GM19351 (cell line): ENCODE results near the gene INPP5A.
"Not testable (repeated sequence)": the region's sequence is repeated elsewhere in the genome, so short reads cannot be mapped to it uniquely, and the experiment has no call there.

Experiments used
- ATAC-seq: cut with Tn5 transposase; IDR thresholded peaks from one replicate; pipeline ENCODE4 v1.9.1; 2021; ENCODE audit warnings: mild to moderate bottlenecking, moderate library complexity; ENCODE audit not compliant: unreplicated experiment

INPP5A gene

DNA sequence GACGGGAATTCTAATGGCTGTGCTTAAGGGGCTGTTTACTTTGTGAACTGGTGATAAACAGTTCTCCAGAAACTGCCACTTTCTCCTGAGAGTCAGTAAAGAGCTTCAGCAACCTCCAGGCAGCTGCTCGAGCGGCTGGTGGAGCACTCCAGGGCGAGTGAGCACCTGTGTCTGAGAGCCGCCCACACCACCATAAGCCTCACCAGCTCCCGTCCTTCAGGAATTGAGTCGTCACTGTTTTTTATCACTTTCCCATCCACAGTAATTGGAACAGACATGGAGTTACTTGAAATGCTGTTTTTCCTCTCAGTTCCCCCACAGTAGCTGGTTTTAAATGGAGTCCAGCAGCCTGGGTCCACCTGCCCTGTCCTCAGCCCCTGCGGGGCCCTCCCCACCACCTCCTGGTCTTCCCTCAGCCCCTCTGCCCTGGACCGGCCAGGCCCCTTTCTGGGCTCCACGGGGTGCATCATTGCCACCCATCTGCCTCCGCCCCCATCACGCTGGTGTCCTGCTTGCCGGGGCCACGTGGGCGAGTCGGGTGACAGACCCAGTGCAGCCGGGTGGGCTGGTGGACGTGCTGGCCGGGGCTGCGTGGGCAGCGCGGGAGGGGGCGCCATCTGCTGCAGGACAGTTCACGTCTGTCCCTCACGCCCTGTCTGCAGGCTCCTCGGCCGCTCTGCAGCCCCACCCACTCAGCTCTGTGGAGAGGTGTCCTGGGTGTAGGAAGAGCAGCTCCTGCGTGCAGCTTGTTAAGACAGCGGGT is 192.4 kb downstream of the INPP5A start:
- no peak for ATAC-seq

DNA sequence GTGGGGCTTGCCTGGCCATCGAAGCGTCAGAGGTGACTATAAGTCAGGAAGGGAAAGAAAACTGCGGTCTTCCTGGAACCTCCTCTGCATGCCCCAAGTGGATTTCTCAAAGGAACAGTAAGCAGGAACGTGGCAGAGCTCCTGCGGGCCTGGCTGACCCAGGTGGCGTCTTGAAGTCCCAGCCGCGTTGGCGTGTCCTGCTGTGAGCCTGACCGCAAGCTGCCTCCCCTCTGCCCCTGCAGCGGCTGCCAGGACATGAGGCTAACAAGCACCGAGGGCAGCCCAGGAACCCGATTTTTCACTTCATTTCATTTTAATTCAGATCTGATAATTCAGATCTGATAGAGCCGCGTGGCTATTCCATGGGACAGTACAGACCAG is 193.0 kb downstream of the INPP5A start:
- ATAC-seq, result no peak

DNA sequence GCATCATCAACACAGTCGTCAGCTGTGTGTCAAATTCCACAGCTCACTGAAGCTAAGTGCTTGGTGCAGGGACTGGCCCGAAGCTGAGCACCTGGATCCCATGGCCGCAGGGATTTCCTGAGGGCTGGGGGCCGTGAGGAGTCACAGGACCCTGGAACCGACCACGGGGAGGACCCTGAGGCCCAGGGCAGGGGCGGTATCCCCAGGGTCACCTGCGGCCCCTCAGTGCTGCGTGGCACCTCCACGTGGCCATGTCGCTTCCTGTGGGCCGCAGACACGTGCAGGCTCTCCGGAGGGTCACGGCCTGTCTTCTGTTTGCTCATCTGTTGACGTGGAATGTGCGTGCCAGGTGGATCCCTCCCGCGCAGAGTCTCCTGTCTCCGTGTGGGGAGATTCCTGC is 194.9 kb downstream of the INPP5A start:
- ATAC-seq, result no peak

DNA sequence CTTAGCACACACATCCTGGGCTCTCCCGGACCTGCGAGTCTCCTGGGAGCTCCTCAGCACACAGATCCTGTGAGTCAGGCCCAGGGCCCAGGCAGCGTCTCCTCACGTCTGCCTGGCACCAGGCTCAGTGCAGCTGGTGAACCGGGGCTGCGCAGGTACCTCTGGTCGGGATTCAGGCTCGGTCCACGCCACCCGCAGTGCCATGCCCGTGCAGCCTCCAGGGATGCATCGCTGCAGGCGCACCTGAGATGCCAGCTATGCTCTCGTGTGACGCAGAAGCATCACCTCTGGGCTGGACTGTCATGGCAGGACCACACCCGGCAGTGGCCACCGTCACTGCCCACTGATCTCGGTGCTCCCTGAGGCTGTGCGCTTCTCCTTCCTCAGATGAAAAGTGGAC is 196.3 kb downstream of the INPP5A start:
- no peak for ATAC-seq

DNA sequence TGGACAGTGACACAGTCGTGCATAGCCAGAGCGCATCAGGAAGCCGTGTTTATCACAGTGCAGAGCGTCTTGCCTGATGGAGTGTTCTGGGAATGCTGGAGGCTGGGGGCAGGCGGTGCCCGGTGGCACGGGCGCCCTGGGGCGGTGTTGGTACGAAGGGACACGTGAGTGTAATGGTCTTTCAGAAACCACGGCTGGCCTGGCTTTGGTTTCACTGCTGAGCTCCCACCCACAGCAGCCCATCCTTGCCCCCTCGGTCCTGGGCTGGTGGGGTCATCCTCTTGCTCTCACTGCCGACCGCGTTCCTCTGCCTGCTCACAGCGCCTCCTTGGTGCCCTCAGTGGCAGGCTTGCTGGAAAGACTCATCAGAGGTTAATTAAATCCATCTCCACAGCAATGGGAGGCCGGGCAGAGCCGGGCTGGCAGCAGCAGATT is 197.8 kb downstream of the INPP5A start:
- no peak for ATAC-seq

DNA sequence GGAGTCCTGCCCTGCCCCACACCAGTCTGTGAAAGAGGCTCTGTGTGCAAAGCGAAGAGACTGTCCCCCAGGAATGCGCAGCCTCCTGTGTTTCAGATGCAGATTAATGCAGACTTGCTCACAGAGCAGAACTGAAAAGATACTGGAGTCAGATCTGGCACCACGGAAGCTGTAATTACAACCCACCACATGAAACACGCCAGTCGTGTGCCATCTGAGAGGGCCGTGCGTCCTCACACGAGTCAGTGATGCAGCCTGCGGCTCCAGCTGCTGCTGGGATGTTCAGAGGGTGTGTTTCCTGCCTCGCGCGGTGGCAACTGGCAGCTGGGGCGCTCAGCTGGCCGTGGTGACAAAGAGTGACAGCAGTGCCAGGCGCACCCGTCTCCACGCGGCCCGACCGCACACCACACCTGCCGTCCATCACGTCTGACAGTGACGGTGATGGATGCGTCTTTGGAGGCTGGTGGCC is 198.4 kb downstream of the INPP5A start:
- ATAC-seq, result no peak

DNA sequence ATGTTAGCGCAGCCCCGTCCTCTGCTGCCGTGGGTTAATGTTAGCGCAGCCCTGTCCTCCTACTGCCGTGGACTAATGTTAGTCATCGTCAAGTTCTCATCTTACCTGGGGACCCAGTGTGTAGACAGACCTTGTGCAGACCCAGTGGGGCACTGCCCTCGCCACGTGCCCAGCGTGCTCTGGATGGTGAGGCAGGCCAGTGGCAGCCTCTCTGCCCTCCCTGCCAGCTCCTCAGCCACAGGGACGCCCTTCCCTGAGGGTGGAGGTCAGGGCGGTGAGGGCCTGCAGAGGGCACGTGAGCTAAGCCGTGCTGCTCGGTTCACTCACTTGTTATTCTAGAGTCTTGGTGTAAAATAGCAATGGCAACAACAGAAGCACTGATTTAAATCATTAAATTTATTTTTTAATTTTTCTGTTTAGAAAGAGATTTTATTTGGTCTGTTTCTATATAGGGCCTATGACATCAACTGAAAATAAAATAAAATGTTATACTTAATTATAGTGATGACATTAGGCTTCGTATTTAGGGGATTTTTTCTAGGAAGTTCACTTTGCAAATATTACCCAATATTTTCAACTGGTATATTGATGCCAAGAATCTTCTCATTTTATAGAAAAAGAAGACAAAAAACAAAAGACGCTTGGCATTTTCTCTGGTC is 199.9 kb downstream of the INPP5A start:
- ATAC-seq, result no peak

DNA sequence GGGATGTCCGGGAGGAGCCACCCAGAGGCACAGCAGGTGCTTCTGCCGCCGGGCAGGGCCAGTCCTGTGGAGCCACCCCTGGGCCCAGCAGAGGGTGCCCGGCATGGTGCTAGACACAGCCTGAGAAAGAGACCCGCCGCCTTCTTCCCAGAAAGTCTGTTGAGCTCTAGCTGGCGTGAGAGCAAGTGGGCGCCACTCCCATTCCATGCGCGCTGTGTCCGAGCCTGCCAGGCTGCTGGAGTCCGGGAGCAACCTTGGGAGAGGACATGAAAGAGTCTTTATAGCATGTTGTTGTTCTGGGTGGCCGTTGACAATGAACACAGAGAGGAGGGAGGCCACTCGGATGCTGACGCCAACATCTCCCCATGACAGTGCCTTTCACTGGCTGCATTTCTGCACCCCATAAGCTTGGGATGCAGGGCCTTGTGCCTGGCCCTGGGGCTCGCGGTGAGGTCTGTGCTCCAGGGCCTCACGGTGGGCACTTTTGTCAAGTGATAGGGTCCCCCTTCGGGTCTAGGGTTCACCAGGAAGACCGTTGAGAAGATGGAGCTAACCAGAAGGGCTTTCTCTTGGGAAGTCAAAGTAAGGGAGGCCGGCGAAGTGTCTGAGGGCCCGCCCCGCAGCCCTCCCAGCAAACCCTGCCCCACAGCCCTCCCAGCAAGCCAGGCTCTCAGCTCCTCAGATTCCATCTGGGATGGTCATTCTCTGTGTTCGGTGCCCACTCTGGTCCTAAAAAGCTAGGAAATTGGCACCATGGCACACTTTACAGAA is 201.1 kb downstream of the INPP5A start:
- ATAC-seq, result no peak

DNA sequence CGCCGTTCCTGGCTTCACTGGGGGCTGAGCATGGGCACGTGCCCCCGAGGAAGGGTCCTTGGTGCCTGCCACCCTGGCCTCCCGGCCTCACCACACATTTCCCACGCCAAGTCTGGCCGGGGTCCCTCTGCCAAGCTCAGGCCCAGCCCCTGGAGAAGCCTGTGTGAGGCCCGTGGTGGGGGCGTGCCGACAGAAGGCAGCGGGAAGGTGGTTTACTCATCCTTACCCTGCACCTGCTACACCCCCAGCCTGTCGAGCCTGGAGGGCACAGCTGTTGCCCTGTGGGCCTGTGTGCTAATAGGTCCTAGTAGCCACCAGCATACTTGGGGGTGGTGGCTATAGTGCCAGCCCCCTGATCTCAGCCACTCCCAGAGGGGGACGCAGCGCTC is 201.6 kb downstream of the INPP5A start:
- ATAC-seq, result no peak

DNA sequence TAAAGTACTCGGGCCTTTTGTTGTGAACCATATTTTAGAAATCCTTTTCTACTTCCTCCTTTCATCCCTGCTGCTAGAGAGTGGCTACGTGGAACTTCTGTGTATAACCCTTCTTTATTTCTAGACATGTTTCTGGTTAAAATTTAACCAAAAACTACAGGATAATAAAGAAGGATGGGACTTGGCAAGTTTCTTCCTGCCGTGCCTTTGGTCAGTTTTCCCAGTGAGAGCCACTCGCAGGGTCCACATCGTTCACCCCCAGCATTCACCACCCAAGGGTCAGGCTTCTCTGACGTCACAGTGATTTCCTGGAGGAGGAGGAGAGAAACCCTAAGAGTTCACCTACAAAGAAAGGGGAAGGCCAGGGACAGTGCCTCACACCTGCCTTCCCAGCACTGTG is 203.0 kb downstream of the INPP5A start:
- ATAC-seq, result no peak

DNA sequence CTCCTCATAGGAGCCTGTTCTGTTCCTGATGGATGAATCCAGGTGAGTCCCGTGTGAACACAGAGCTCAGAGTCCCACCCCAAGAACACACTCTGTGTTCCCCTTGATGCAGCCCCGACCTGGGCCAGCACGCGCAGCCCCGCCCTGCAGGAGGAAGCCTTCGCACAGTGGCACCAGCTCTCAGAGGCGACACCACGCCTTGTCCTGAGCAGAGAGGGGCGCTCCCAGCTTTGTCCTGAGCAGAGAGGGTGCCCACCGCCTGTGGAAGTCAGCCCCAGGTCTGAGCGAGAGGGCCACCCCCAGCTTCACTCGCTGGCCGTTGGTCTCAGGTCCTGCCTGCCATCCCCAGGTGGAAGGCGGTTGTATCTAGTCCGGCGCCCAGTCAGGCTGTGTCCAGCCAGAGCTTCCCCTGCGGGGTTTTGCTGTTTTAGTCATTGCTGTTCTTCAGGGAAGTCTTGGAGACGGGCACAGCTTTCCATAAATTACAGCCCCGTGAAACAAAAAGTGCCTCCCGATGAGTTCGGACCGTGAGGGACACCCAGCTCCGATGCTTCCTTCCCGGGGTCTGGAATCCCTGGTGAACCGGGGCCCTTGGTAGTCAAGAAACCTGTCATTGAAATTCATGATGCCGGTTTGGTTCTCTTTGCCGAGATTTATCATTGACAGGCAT is 204.7 kb downstream of the INPP5A start:
- ATAC-seq, result no peak

DNA sequence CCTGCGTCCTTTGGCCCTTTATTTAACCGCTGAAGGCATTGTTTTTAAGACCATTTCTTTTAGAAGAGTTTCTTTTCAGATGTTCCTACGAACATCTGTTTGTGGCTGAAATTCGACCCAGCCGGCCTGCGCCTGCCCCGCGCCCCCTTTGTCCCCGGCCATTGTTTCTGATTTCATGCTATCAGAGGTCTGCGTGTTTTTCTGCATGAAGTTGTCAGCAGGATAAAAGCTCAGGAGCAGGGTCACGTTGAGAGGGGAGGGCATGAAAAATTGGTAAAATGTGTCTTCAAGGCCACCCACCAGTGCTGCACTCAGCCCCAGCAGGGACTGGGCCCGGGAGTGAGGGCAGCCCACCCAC is 205.2 kb downstream of the INPP5A start:
- no peak for ATAC-seq

DNA sequence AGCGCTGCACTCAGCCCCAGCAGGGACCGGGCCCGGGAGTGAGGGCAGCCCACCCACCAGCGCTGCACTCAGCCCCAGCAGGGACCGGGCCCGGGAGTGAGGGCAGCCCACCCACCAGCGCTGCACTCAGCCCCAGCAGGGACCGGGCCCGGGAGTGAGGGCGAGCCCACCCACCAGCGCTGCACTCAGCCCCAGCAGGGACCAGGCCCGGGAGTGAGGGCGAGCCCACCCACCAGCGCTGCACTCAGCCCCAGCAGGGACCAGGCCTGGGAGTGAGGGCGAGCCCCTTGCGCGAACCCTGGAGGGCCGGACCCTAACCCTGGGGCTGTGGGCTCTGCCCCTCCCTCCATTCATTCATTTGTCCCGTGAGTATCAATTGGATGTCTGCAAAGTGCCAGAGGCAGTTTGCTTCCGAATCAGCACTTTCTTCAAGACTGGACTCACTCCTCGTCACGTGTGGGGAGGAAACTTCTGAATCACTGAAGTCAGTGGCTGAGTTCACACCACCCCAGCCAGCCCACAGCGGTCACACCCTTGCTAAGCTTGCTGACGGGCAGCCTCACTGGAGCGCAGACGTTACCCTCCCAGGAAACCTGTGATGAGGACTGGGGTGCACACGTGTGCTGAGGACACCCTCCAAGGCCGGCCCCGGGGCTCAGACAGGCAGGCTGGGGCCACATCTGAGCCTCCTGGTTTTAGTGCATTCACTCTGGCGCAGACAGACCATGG is 205.8 kb downstream of the INPP5A start:
- not testable (repeated sequence) for ATAC-seq

DNA sequence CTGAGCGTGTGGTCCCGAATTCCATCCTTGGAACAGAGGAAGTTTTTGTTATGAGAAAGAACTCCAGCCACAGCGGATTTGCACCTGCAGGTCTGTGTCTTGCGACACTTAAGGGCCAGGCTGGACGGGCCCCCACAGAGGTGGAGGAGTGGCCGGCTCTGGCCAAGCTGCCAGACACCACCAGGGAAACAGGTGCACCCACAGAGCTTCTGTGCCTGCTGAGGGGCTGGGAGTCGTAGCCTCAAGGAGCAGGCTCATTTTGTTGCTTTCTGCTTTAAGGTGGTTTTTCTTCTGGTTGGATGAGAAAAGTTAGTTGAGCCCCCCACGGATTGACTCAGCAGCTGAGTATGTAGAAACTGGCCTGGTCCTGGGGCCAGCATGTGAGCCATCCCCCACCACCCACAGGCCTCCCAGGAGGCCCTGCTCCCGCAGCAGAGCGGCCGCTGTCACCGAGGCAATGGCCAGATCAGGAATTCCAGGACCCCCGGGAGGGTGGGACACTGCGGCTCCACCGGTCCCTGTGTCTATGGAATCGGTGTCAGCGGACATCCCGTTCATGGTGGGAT is 206.4 kb downstream of the INPP5A start:
- no peak for ATAC-seq

DNA sequence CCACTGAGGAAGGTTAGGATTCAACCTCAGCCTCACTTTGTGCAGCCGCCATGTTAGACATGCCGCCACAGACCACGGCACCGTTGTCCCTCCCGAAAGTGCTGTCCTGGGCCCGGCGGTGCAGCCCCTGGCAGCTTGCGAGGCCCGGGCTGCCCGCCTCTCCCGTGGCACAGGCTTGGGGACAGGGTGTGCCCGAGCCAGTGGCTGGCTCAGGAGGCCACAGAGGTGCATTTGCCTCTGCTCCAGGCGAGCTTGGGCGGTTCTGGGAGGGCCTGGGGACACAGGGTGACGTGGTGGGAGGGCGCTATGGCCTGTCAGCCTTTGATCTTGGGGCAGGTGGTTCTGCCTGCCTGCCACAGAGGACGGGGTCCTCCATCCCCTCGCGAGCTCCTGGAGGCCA is 207.3 kb downstream of the INPP5A start:
- no peak for ATAC-seq

DNA sequence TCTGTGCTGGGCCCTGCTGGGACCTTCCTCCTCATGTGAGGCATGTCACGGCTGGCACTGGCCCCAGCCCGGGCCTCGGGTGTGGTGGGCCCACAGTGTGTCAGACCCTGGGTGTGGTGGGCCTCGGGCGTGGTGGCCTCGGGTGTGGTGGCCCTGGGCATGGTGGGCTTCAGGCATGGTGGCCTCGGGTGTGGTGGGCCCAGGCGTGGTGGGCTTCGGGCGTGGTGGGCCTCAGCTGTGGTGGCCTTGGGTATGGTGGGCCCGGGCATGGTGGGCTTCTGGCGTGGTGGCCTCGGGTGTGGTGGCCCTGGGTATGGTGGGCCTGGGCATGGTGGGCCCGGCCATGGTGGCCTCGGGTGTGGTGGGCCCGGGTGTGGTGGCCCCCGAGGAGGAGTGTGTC is 207.9 kb downstream of the INPP5A start:
- no peak for ATAC-seq

DNA sequence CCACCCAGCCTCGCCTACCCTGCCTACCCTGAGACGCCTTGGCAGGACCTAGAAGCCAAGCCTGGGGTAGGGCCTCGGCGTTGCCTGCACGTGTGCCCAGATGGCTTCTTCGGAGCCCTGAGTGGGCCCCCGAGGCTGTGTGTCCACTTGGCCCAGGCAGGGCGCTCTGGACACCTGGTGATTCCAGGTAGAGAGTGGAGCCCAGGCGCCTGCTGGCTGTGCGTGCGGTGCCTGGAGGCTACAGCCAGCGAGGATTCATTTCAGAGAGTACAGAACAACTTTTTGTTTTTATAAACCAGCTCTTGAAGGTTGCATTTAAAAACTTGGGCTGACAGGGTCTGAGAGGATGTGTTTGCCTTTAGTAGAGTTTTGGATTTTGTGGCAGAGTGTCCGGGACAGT is 208.4 kb downstream of the INPP5A start:
- ATAC-seq, result no peak

DNA sequence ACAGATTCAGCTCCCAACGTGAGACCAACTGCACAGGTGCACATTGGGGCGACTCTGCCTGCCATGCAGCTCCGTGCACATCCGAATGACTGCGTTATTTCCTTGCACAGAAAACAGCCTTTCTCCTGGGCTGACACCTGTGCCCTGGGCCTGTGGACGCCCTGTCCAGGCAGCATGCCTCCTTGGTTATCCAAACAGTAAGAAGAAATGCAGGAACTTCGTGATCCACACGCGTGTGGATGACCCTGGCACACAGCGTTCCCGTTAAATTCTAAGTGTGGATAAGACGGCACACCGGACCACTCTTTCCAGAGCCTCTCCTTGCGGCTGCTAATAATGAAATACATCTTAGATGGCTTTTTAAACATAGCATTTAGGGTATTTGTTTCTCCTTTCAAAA is 208.8 kb downstream of the INPP5A start:
- no peak for ATAC-seq

DNA sequence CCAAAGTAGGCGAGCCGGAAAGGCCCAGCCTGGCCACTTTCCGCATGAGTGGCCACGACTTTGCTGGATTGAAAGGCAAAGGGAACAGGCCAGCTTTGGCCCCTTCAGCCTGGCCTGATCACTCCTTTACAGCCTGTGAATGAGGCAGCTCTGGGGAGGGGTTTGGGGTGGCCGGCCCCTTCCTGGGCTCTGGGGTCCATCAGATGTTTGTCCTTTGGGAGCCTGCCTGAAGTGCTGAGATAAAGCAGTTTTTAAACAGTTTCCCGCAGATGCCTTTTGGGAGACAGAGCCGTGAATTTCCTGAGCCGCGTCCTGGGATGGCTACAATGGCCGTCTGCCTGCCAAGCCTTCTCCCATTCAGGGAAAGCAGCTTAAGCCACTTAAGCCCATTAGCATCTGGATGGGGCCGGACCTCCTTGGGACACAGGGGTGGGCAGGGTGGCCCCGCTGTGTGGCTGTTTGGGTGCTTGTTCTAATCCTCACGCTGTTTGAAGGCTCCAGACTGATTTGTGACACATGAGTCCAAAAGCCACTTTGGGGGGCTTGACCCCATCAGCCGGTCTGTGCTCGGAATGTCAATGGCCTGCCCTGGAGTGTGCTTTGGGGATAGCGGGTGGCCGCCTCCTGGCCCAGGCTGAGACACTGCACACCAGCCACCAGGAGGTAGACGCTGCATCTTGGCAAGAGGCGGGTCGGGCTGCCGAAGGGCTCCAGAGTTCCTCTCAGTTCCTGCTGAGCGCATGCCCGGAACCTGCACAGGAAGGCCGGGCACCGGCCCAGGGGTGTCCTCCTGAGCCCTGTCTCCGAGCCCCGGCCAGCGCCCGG is 209.4 kb downstream of the INPP5A start:
- no peak for ATAC-seq

DNA sequence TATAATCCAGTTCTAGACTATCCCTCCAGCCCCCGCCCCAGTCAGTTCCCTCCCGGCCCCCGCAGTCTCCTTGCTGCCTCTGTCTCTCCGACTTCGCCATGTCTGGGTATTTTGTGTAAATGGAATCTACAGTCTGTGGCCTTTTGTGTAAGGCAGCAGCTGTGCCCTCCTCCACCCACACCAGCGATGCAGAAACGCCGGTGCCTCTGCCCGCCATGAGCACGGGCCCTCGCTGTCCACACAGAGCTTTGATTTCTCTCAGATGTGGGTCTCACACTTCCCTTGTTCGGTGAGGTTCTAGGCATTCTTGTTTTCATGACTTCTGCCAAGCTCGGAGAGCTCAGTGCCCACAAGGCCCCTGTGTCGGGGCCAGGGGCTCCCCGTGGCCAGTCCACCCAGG is 210.5 kb downstream of the INPP5A start:
- no peak for ATAC-seq
